ENCODE measurements around the gene HAPLN3. TPM values are rescaled to one million over a fixed set of nuclear protein-coding genes. Genes with fewer than 3 reads are reported as not detected.

The HAPLN3 gene
- total and polyA plus RNA-seq, 10 donors, result 9.7 to 36.0 (median 16.2) TPM

- 68 to 81% (median 78%) methylated on average over 8 of the region's 8 CpGs for WGBS, 5 donors
- Histone ChIP-seq H3K27me3 (replicated peaks in 1 of 7) (peaks cover 0 to 5% (median 0%) of the 10 kb centered on the region in 7 donors), H3K4me3 (no peak overlapping the region), H3K4me1 (peaks cover 0 to 8% (median 0%) of the 10 kb centered on the region in 6 donors), H3K36me3 (no peaks in the 10 kb centered on the region), H3K9me3 (no peaks in the 10 kb centered on the region), H3K27ac (no peak overlapping the region)
- no peak for DNase-seq
- no peak for TF ChIP-seq POLR2AphosphoS5 (IDR thresholded peaks at IDR 0.05)
- no peak for TF ChIP-seq POLR2A (IDR thresholded peaks at IDR 0.05)
- TF ChIP-seq CTCF (IDR thresholded peaks at IDR 0.05 in 8 of 11, conservative IDR thresholded peaks at IDR 0.05 in 3 of 11), result no peak
- intact Hi-C loops (cut with DNase I; ENCODE audit: low total_unique reads), result loop anchor here (10.0 kb wide), 1 partner anchor 209 kb away; the partner anchor contains the start of gene AEN
Measured at GRCh38 chr15:88833731-88834100, 61.6 kb downstream of the HAPLN3 start.

- no peak for DNase-seq
- Histone ChIP-seq H3K4me3 (no peak overlapping the region), H3K4me1 (peaks cover 0 to 8% (median 0%) of the 10 kb centered on the region in 6 donors), H3K27ac (no peak overlapping the region), H3K9me3 (no peaks in the 10 kb centered on the region), H3K36me3 (no peaks in the 10 kb centered on the region), H3K27me3 (replicated peaks in 1 of 7) (no peaks in the 10 kb centered on the region)
- intact Hi-C loops (cut with DNase I; ENCODE audit: low total_unique reads), result loop anchor here (10.0 kb wide), 1 partner anchor 208 kb away; the partner anchor contains the start of gene AEN
- TF ChIP-seq POLR2A (IDR thresholded peaks at IDR 0.05) (no peak), CTCF (IDR thresholded peaks at IDR 0.05 in 8 of 11, conservative IDR thresholded peaks at IDR 0.05 in 3 of 11) (no peak), POLR2AphosphoS5 (IDR thresholded peaks at IDR 0.05) (no peak)
- 70 to 82% (median 80%) methylated on average over 12 of the region's 12 CpGs for WGBS, 5 donors
Measured at GRCh38 chr15:88832820-88833730, 62.3 kb downstream of the HAPLN3 start.

- H3K4me1 ChIP-seq, result peaks cover 0 to 8% (median 0%) of the 10 kb centered on the region in 6 donors
- no peaks in the 10 kb centered on the region for H3K36me3 ChIP-seq
- no peaks in the 10 kb centered on the region for H3K9me3 ChIP-seq
- intact Hi-C loops (cut with DNase I; ENCODE audit: low total_unique reads), result loop anchor here (10.0 kb wide), 1 partner anchor 205 kb away; the partner anchor contains the start of gene AEN
- H3K27me3 ChIP-seq (replicated peaks in 1 of 7), result peaks cover 0 to 5% (median 0%) of the 10 kb centered on the region in 7 donors
- no peak overlapping the region for H3K4me3 ChIP-seq
- no peak overlapping the region for H3K27ac ChIP-seq
- DNase-seq, result no peak
- 64 to 79% (median 71%) methylated on average over 5 of the region's 5 CpGs for WGBS, 5 donors
- no peak for TF ChIP-seq CTCF (IDR thresholded peaks at IDR 0.05 in 8 of 11, conservative IDR thresholded peaks at IDR 0.05 in 3 of 11)
- no peak for TF ChIP-seq POLR2AphosphoS5 (IDR thresholded peaks at IDR 0.05)
- no peak for TF ChIP-seq POLR2A (IDR thresholded peaks at IDR 0.05)
Measured at GRCh38 chr15:88830016-88830415, 65.3 kb downstream of the HAPLN3 start.

- H3K4me3 ChIP-seq, result no peak overlapping the region
- H3K36me3 ChIP-seq, result no peaks in the 10 kb centered on the region
- no peaks in the 10 kb centered on the region for H3K4me1 ChIP-seq
- TF ChIP-seq CTCF (IDR thresholded peaks at IDR 0.05 in 8 of 11, conservative IDR thresholded peaks at IDR 0.05 in 3 of 11) (no peak), POLR2AphosphoS5 (IDR thresholded peaks at IDR 0.05) (no peak), POLR2A (IDR thresholded peaks at IDR 0.05) (no peak)
- 79 to 90% (median 82%) methylated on average over 5 of the region's 5 CpGs for WGBS, 5 donors
- intact Hi-C loops (cut with DNase I; ENCODE audit: low total_unique reads), result no loop called here
- no peak for DNase-seq
- peaks cover 0 to 5% (median 0%) of the 10 kb centered on the region in 7 donors for H3K27me3 ChIP-seq (replicated peaks in 1 of 7)
- H3K9me3 ChIP-seq, result no peaks in the 10 kb centered on the region
- no peak overlapping the region for H3K27ac ChIP-seq
Measured at GRCh38 chr15:88828791-88829190, 66.6 kb downstream of the HAPLN3 start.
